GM12801 (cell line): ENCODE measurements around the gene WBP1.
A peak's percentile ranks its signal among the peaks of the same experiment; 100 is the strongest.

Source experiments
- TF ChIP-seq, protein P1 (sequence below): IDR thresholded peaks from one replicate; pipeline ENCODE4 v1.5.1; 2011; ENCODE audit warnings: control low read depth; ENCODE audit not compliant: insufficient read length; ENCODE audit errors: extremely low read depth

WBP1 gene

DNA sequence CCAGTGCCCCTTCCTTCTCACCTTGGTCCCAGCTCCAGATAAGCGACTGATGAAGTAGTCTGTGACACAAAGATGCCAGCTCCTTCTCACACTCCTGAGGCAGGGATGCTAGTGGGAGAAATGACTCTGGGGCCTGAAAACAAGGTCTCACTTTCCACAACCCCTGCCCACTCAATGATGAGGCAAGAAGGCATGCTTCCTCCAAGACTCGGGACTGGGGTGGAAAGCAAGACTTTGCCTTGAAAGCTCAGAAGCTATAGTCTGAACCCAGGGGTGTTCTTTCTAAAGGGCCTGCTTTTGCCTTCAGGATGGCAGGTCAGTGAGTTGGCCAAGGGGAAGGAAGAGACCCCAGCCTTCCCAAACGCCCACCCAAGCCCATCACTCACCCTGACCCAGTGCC is 23.2 kb downstream of the WBP1 start:
- TF ChIP-seq, protein P1, sequence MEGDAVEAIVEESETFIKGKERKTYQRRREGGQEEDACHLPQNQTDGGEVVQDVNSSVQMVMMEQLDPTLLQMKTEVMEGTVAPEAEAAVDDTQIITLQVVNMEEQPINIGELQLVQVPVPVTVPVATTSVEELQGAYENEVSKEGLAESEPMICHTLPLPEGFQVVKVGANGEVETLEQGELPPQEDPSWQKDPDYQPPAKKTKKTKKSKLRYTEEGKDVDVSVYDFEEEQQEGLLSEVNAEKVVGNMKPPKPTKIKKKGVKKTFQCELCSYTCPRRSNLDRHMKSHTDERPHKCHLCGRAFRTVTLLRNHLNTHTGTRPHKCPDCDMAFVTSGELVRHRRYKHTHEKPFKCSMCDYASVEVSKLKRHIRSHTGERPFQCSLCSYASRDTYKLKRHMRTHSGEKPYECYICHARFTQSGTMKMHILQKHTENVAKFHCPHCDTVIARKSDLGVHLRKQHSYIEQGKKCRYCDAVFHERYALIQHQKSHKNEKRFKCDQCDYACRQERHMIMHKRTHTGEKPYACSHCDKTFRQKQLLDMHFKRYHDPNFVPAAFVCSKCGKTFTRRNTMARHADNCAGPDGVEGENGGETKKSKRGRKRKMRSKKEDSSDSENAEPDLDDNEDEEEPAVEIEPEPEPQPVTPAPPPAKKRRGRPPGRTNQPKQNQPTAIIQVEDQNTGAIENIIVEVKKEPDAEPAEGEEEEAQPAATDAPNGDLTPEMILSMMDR: no peak

DNA sequence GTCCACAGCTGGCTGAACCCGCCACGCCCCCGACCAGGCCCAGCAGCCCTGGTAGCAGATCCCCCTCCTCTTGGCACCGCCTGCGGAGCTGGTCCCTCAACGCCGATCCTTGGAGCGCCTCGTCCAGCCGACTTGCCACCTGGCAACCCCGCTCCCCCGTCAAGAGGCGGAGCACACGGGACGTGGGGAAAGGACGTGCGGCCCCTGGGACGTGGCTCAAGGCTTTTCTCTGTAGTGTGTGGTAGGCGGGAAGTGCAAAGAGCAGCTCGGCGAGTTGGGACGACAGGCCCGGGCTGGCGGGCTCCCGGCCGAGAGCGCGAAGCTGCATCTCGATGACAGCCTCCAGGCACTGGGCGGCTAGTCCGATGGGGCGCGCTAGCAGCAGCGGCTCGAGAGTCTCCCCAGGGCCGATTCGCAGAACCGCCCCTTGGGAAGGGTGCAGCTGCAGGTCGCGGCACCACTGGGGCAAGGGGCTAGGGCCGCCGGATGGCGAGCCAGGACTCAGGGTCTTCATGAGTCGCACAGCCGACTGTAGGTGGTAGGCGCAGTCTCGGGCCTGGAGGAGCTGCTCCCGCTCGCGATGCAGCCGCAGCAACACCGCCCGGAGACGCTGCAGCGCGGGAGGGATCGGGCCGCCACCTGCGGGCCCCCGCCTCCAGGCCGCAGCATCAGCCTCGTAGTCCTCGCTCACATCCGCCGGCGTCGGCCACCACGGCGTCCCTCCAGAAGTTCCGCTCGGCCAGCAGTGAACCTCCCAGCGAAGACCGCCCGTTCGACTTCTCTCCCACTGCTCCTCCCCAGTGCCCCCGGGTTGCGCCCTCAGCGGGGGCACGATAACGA is 23.9 kb downstream of the WBP1 start:
- TF ChIP-seq, protein P1: no peak

DNA sequence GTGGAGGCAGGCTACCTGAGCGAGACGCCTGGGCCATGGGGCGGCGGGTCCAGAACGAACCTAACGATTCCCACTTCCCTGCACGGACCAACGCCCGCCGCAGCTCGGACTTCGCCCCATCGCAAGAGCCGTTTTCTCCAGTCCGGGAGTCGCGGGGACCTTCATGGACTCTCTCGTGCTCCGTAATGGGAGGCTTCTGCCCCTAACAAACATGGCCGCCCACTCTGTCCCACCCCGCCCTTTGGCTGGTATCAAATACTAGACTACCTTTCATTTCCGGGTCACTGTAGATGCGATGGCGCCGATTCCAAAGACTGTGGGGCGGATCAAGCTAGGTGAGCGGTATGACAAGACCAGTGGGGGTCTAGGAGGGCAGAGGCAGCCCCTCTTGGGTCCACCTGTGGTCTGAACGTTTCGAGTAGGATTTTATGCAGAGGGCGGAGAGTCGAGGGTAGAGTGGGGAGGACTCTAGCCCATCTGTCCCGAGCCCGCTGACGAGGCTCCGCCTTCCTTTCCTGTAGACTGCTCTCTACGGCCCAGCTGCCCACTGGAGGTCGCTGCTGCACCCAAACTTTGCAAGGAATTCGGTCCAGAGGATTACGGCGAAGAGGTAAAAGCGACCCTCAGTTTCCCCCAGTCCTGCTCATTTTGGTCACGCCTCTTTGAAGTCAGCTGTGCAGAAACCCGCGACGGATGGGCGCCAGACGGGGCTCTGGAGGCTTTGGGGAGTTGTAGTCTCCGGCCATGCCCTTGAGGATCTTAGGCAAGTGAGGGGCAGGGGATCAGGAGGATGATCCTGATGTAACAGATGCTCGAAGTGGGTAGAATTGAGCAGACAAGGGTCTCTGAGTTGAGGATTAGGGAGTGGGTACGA is 24.8 kb downstream of the WBP1 start, which contains the start of the genes CCDC142 and TTC31:
Gene CCDC142, minus strand, starts transcription at position 198 of the 874 bp plus-strand sequence. Its CDS starts 161 bp downstream, at position 37.
Gene TTC31, plus strand, starts transcription at position 281 of the 874 bp plus-strand sequence. Its CDS starts 15 bp downstream, at position 296.
- TF ChIP-seq, protein P1: peak; percentile 48

DNA sequence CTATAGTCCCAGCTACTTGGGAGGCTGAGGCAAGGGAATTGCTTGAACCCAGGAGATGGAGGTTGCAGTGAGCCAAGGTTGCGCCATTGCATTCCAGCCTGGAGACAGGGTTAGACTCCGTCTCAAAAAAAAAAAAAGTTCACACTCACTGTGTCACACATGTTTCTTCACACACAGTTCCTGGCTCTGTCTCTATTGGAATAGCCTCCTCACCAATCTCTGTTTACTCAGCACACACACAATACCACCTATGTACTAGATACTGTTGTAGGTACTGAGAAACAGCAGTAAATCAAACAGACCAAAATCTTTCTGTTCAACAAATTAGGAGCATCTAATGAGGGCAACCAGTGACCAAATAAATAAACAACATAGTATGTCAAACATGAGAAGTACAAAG is 27.9 kb downstream of the WBP1 start:
- TF ChIP-seq, protein P1: no peak

DNA sequence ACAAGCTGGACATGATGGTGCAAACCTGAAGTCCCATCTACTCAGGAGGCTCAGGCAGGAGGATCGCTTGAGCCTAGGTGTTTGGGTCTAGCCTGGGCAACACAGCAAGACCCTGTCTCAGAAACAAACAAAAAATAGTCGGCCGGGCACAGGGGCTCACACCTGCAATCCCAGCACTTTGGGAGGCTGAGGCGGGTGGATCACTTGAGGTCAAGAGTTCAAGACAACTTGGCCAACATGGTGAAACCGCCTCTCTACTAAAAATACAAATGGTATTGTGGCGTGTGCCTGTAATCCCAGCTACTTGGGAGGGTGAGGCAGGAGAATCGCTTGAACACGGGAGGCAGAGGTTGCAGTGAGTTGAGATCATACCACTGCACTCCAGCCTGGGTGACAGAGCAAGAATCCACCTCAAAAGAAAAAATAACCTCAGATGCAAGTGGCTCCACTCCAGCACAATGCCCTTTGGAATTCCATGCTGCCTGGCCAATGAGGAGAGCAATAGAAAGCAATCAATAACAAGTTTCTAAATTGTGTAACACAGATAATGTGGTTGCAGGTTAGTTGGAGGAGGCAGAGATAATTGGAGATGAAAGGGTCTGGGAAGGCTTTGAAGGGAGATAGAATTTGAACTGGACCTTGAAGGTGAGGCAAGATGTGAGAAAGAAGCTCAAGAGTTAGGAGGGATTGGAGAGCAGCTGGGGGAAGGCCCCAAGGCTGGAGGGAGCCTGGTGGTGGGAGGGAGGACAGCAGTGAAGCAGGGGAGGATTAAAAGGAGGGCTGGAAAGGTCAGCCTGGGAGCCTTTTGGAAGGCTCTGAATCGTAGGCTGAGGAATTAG is 30.6 kb downstream of the WBP1 start:
- TF ChIP-seq, protein P1: no peak

DNA sequence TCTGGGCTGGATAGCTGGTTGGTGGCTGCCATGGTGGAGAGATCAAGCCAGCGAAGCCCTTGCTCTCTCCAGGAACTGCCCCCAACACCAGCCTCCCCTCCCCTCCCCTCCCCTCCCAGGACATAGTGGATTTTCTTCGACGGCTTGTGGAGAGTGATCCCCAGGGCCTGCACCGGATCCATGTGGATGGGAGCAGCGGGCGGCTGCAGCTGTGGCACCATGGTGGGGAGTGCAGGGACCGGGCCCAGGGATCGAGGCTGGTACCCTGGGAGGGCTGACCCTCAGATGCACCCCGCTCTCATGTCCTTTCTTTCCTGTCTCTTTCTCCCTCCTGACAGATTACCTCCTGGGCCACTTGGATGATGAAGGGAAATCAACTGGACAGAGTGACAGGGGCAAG is 31.7 kb downstream of the WBP1 start:
- TF ChIP-seq, protein P1: no peak
